Brain pericyte (primary cell): ENCODE measurements around the gene RIT2.
"Not testable (repeated sequence)": the region's sequence is repeated elsewhere in the genome, so short reads cannot be mapped to it uniquely, and the experiment has no call there.

ENCODE experiments used
- DNase-seq: peaks from one replicate; pipeline ENCODE4 v3.0.0-alpha.2; 2012; ENCODE audit warnings: low read depth, low spot score

Gene RIT2

DNA sequence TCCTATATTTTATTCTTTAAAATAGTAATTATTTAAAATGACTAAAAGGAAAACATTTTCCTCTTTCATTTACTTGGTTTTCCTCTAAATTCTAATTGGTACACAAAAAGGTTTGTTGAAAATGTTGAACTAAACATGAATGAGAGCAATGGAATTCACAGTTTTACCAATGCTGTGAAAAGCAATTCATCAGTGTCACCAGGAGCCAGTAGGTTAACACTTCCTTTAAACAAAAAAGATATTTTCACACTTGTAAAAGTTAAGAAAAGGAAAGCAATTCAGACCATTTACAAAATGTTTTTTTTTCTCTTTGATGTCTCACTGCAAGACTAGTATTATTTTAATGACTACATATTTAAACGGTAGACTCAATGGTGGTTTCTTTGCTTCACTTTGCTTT is 341.6 kb downstream of the RIT2 start:
- DNase-seq: no peak

DNA sequence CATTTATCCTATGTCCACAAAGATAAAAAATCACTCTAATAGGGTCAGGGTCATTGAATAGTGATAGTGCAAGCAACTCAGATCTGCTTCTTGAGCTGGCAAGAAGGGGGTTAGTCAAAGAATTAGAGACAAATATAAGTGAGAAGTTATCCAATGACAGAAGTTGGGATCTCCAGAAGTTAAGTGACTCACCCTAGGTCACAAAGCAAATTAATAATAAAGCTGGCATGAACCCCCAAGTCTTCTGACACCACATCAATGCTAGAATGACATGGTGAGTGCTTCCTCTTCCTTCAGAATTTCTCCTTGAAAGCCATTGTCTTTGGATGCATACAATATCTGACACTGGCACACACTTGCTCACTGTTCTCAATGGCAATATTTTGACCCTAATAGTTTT is 343.5 kb downstream of the RIT2 start:
- DNase-seq: no peak

DNA sequence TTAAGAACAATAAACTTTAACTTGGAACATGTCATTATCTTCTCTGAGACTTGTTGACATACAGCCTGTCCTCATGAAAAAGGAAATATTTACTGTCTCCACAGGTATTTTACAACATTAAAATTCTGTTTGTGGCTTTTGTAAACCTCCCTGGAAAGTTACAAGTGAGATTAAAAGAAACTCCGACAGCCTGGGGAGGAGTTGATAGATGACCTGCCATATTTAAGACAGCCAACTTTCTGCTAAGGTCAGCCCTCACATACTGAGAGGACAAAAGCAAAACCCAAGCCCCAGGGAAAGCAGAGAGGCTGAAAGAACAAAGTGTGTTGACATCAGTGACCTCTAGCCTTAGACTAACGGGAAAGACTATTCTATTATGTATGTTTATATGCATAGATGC is 350.2 kb downstream of the RIT2 start:
- DNase-seq: peak; percentile 4

DNA sequence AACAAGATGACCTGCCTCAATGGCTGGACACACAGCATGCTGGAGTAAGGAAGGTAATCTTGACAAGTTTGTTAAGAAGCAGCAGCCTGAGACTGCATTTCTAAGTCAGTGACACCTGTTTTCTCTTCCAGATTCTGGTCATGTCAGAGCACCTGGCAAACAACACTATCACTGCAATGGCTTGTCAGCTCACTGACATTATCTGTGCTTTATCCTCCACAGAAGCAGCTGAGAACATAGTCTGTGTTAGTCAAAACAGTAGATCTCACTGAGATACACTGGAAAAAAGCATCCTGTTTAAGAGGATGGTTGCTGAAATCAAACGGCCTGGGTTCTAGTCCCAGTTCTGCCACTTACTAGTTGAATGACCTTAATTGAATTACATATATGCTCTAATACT is 355.2 kb downstream of the RIT2 start:
- DNase-seq: no peak

DNA sequence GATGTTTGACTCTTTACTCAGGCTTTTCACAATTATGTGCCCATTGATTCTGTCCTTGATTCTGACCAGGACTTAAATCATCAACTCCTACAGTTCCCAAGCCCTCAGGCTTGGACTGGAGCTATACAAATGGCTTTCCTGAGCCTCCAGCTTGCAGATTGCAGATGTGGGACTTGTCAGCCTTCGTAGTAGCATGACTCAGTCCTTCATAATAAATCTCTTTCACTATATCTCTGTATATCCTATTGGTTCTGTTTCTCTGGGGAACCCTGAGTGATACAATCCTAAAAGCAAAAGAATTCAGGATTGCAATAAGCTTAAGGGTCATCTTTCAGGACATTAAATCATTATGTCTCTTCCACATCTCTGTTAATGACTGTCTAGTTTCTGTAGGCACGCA is 356.6 kb downstream of the RIT2 start:
- DNase-seq: no peak

DNA sequence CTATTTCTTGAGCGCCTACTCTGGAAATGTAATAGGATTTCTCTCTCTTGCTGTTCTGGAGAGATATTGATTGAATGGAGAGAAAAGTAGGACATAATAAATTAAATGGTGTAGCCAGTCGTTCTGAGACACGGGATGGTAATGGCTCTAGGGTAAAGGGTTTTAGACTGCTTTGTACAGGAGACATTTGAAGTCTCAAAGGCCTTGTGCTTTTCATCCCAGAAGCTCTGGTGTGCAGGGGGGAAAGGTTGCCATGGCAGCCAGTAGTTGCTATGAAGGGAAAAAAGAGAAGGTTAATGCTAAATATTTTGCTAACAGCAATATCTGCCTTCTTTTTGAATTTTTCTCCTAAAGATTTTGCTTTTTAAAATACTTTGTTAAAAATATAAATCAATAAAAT is 359.3 kb downstream of the RIT2 start:
- DNase-seq: no peak

DNA sequence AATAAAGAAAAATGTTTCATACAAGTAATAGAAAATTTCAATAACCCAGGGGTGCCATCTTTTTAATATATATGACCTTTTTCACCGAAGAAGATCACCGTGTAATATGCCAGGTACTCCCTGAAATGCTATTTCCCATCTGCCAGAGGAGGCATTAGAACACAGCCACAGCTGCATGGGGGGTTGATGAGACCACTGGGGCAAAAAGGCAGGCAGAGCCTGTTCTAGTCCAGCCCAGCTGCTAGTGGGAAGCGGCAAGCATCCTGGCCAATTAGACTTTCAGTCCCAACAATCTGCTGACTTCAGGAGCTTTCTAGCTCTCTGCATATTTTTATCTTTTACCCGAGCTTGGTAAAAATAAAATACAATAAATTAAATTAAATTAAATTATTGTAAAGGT is 362.6 kb downstream of the RIT2 start:
- DNase-seq: no peak

DNA sequence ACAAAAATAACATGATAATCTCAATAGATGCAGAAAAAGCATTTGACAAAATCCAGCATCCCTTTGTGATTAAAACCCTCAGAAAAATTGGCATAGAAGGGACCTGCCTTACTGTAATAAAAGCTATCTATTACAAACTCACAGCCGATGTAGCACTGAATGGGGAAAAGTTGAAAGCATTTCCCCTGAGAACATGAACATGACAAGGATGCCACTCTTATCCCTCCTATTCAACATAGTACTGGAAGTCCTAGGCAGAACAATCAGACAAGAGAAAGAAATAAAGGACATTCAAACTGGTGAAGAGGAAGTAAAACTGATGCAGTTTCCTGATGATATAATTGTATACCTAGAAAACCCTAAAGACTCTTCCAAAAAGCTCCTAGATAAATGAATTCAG is 368.7 kb downstream of the RIT2 start:
- DNase-seq: no peak

DNA sequence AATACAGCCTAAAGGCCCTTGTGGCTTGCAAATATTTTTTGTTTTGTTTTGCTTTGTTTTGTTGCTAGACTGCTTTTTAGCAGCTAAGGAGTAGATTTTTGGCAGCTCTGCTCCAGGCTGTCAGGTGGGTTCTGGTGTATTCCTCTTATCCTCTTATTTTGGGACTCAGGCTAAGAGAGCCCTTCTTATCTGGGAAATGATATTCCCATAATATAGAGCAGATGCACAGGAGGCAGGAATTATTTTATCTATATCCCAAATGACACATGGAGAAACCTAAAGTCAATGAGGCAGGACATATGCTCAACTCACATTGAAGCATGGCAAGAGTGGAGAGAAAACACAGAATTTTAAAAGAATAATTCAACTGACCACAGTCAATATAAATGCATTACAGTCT is 369.6 kb downstream of the RIT2 start:
- no peak for DNase-seq

DNA sequence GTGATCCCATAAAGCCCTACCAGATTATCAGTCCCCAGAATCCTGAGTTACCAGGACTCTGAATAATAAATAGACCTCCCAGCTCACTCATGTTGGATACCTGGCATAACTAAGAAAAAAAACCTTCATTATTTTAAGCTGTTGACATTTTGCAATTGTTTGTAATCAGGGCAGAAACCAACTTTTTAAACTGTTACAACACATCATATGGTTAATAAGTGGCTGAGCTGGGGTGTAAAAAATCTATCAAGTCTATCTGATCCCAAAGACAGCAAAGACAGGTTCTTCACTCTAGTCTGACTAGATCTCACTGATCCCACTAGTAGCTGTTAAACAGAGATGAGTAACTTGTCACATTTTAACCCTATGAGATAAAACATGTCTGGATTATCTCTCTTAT is 370.3 kb downstream of the RIT2 start:
- DNase-seq: no peak

DNA sequence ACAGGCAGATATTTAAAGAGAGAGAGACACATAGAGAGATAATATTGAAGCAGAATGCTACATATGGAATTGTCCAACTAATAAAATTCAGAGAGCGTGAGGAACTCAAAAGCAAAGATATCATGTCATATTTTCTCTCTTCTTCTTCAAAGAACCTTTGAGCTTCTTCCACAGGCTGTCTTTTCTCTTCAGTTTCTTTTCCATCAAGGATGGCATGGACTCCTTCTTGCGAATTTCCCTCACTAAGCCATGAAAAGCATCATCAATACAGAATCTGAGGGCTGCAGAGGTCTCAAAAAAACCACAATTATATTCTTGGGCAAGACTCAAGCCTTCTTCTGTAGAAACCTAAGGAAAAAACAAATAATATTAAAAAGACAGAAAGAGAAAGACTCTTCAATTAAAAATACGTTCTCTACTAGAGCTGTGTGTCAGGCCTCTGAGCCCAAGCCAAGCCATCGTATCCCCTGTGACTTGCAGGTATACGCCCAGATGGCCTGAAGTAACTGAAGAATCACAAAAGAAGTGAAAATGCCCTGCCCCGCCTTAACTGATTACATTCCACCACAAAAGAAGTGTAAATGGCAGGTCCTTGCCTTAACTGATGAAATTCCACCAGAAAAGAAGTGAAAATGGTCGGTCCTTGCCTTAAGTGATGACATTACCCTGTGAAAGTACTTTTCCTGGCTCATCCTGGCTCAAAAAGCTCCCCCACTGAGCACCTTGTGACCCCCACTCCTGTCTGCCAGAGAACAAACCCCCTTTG is 371.9 kb downstream of the RIT2 start:
- no peak for DNase-seq

DNA sequence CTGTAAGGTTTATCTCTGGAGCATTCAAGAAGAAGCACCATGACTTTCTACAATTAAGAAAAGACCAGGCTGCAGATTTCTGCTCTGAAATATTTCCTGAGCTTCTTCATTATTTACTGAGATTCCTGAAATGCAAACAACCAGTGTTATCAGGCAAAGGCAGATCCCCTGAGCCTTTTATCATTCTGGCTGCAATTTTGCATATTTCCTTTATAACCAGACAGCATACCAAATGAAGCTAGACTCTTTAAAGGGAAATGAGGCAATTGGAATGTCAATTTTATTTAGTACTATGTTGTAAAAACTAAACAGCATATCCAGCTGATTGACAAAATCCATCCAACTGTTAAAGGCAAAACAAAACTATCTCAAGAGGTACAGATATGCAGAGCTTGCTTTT is 372.5 kb downstream of the RIT2 start:
- no peak for DNase-seq

DNA sequence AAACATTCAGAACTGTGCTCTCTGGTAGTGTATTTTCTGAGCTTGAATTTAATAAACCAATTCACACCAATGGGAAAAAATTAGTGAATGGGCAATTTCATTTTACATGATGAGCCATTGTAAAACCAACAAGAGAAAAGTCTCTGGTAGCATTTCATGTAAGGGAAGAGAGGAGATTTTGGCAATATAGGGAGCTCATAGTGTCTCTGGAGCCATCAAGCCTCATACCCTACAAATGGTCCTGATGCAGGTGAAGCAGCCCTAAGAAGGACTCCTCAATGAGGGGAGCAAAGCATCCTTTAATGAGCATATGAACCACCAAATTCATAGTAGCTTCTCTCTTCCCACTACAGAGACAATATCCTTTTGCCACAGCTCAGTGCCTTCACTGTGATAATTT is 373.0 kb downstream of the RIT2 start:
- DNase-seq: no peak

DNA sequence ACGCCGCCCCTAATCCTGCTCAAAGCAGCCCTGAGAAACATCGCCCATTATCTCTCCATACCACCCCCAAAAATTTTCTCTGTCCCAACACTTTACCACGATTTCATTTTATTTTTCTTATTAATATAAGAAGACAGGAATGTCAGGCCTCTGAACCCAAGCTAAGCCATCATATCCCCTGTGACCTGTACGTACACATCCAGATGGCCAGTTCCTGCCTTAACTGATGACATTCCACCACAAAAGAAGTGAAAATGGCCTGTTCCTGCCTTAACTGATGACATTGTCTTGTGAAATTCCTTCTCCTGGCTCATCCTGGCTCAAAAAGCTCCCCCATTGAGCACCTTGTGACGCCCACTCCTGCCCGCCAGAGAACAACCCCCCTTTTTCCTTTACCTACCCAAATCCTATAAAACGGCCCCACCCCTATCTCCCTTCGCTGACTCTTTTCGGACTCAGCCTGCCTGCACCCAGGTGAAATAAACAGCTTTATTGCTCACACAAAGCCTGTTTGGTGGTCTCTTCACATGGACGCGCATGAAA is 373.6 kb downstream of the RIT2 start:
- not testable (repeated sequence) for DNase-seq

DNA sequence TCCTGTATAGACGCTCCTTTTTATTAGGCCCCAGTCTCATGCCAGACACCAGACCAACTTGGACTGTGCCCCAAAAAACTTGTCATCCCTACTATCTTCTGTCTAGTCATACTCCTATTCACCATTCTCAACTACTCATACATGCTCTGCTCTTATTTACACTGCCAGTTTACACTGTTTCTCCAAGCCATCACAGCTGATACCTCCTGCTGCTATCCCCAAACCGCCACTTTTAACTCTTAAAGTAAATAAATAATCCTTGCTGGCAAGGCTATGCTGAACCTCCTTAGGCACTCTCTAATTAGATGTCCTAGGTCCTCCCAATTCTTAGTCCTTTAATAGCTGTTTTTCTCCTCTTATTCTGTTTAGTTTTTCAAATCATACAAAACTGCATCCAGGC is 374.2 kb downstream of the RIT2 start:
- DNase-seq: not testable (repeated sequence)

DNA sequence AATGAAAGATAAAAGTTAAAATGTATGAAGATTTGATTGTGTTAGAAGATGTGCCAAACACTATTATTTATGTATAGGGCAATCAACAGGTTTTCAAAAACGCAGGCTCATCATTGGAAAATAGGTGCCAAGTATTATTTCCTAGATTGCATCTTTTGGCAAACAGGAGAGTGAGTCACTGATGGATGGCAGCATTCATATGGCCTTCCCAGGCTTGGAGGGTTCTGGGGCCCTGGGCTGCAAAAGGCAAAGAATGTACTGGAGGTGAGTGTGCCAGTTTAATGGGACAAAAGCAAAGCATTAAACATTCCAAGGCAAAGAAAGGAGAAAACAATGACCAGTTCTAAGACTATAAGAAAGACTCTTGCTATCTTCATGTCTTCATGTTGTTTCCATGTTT is 379.4 kb downstream of the RIT2 start:
- DNase-seq: no peak

DNA sequence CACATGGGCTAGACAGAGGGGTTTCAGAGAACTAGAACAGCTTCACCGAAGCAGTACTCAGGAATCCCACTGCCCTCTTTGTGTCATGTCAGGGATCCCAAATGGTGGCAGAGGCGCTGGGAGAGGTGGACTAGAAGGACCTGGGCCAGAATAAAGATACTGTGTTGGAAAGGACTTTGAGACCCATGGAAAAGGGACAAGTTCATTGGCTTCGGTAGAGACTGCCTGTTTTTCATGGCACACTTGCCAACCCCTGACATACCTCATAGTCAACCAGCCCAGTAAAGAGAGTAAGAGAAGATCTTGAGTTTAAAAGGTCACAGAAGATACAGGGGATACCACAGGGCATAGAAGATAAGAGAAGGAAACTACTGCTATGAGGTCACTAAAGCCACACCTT is 381.0 kb downstream of the RIT2 start:
- no peak for DNase-seq

DNA sequence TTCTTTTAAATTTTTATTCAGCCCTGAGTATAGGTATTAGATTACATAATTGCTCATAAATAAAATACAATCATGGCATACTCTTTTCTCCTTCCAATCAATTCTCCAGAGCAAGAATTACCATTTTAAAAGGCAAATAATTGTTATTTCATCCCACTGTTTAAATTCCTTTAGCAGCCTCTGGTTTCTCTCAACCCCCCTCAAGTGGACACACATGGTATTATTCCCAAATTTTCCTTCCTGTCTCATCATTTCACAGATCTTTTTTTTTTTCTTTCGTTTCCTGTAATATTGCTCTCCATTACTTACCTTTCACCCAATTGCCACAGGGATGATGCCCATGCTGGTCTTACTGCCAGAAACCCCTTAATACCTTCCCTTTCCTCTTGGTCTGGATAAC is 385.2 kb downstream of the RIT2 start:
- DNase-seq: no peak

DNA sequence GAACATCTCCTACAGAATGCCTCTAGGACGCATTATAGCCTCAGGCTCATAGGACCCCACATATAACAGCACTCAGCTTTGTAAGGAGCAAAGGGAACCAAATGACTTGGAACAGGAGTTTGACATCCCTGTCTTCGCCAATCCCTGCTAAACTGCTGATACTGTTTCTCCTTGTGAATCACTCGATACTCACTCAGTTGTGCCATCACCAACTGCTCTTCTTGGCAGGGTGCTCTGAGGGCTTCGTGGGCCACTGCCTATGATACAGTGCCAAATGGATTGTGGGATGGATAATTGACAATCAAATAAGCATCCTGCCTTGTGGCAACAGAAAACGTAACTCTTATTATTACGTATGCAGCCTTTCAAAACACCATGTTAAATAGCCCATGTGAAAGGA is 396.3 kb downstream of the RIT2 start:
- no peak for DNase-seq

DNA sequence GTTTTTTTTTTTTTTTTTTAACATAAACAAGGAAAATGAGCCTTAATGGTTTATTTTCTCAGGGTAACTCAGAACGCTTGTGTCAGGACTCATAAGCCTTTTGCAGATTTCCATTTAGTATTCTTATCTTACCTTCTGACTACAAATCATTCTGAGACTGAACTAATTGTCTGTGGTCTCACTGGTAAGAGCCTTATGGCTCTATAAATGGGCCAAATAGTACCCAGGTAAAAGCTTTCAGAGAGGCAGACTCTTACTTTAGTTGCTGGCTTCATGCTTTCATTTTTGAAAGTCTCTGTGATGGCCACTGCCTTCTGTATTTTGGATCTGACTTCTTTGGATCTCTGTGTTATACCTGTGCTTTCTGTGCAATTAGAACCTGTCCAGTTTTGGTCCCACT is 403.4 kb downstream of the RIT2 start:
- no peak for DNase-seq

DNA sequence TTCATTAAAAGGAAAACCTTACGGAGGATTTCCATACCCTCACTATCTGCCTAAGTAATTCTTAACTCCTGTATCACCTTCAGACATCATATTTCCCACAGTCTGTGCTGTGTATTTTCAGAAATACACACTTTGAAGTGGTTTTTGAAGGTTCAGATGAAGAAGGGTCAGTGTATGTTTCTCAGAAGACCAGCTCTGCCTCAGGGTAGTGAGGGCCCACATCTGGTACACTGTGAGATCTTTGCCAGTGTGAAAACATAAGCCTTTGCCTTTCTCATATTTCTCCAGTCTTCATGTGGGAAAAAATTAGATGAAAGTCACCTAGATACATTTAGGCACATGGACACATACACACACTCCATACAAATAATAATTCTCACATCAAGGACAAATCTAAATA is 408.4 kb downstream of the RIT2 start:
- DNase-seq: no peak

DNA sequence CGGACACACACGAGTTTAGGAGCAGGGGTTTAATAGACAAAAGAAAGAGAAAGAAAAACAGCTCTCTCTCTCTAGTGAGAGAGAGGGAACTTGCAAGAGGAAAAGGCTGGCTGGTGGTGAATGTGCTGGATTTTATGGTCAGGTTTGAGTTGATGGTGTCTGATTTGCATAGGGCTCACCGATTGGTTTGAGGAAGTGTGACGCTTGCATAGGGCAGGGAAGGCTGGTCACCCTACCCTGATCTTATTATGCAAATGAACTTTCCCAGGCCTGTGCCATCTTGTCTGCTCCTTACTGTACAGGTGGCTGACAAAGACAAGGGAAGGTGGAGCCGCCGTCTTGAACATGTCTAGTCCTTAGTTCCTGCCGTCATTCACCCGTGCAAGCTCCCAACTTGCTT is 408.9 kb downstream of the RIT2 start:
- DNase-seq: no peak

DNA sequence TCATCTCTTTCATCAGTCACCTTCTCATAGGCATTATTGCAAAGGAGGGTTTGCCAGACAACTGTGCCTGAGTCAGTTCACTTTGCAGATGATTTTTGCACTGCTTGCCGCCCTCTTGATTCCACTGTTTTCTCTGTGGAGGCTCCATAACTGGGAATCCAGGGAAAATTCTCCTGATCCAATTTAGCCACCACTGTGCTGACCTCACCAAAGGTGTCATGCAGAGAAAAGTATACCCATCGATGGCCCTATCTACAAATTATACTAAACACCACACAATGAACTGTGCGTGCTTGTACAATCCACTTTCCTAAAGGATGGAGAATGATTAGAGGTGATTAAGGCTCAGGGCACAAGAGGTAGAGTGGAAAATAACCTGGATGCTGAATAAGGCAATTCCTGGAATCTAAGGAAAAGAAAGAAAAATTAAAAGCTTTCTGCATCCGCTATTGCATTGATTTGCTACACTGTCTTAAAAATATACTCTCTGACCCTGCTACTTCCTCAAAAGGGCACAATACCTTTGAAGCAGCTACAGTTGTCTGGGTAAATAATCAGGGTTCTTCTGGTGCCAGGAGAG is 409.4 kb downstream of the RIT2 start:
- no peak for DNase-seq
